Upper lobe of left lung (tissue), 4 donors: ENCODE data around the gene BEST3.

Experiments used
- CTCF ChIP-seq, 6 experiments: fragments of 450-650 bp in 4 of 6; fragments of 200-600 bp in 2 of 6; sonication (generic) in 2 of 6; IDR thresholded peaks; one replicate each; pipeline ENCODE4 v1.5.1; 2016 to 2019; ENCODE audit warnings: antibody characterized with exemption in 6 of 6
- EP300 ChIP-seq, 4 donors: sonication (generic); formaldehyde crosslinking; IDR thresholded peaks; one replicate each; pipeline ENCODE4 v1.5.1; 2017; ENCODE audit warnings: antibody characterized with exemption in 4 of 4, control low read depth in 2 of 4
- POLR2A ChIP-seq, 4 donors: fragments of 450-650 bp; IDR thresholded peaks; one replicate each; pipeline ENCODE4 v1.5.1; 2016 to 2017; ENCODE audit warnings: antibody characterized with exemption in 4 of 4, mild to moderate bottlenecking in 2 of 4
- POLR2AphosphoS5 ChIP-seq, 2 donors: sonication (generic); formaldehyde crosslinking; IDR thresholded peaks; one replicate each; pipeline ENCODE4 v1.5.1; 2017; ENCODE audit warnings: antibody characterized with exemption in 2 of 2

GRCh38 chr12:69714542-69714941, 15.4 kb upstream of the BEST3 start:
- no peak for TF ChIP-seq POLR2AphosphoS5 (IDR thresholded peaks at IDR 0.05)
- TF ChIP-seq POLR2A (IDR thresholded peaks at IDR 0.05): no peak
- no peak for TF ChIP-seq CTCF (IDR thresholded peaks at IDR 0.05)
- TF ChIP-seq EP300 (IDR thresholded peaks at IDR 0.05): no peak
